NCI-H1694 (cell line): Measurements from ENCODE around the gene CIDEA.

ENCODE experiments used
- DNase-seq: peaks from one replicate; lab custom pipeline; 2025; lab: John Stamatoyannopoulos, UW

CIDEA gene

GRCh38 chr18:12274793-12275192 lies 20.6 kb downstream of the CIDEA start:
- DNase-seq, result no peak

GRCh38 chr18:12276736-12277554 lies 22.8 kb downstream of the CIDEA start:
- no peak for DNase-seq

GRCh38 chr18:12278215-12278671 lies 24.1 kb downstream of the CIDEA start:
- no peak for DNase-seq

DNA sequence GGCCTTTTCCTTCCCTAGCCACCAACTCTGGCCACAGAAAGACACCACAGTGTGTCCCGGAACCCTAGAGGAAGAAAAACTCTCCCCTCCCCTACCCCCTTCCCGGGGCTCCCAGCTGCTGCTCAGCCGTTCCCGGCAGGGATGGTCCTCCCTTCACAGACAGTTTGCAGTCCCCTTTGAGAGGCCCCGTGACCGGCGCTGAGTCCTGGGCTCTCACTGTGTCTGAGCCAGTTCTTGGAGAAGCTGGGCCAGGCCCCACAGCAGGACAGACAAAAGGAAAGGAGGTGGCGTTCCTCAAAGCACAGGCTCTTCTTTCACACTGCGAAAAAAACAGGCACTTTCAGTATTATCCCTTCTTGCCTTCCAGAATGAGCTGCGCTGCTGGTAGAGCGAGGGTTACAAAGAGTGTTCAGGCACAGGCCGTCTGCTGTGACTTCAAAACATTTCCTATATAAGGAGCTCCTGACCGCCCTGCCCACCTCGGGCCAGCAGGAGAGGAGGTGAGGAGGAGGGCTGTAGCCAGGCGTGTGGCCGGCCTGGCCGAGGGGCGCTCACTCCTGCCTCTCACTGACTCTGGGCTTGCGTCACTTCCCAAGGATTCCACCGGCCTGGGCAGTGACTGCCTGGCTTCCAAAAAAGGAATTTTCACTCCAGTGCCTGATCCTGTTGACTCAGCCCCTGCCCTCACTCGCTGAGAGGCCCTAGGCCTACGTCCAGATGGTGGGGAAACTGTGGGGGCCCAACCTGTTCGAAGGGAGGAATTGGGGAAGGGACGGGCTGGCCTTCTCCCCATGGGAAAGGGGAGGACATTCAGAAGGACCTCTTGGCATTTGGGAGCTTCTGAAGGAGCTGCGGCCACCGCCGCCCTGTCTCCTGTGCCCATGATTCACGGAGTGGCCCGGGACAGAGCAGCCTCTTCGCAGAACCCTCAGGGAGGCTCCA lies 24.9 kb downstream of the CIDEA start:
- DNase-seq, result no peak

GRCh38 chr18:12279781-12280531 lies 25.8 kb downstream of the CIDEA start:
- no peak for DNase-seq

DNA sequence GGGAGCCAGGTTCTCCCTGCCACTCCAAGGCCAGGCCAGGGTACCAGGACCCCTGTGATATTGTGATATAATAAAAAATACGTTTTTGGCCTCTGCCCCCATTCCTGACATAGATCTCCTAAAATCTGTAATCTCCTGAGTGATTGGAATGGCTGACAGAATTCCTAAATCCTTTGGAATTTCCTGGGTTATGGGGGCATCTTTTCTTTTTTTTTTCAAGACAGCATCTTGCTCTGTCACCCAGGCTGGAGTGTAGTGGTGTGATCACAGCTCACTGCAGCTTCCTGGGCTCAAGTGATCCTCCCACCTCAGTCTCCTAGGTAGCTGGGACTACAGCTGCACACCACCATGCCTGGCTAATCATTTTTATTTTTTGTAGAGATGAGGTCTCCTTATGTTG lies 27.7 kb downstream of the CIDEA start:
- no peak for DNase-seq

GRCh38 chr18:12282442-12283039 lies 28.4 kb downstream of the CIDEA start:
- DNase-seq, result no peak

DNA sequence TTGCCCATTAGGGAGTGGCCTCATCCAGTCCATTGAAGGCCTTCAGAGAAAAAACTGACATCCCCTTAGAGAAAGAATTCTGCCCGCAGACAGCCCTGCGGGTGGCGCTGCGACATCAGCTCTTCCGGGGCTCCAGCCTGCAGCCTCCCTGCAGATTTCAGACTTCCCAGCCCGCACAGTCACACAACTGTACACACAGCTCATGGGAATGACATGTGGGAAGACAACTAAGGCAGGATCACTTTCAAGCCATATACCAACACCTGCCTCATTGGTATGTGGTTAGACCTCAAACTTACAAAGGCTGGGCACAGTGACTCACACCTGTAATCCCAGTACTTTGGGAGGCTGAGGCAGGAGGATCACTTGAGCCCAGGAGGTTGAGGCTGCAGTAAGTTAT lies 29.1 kb downstream of the CIDEA start:
- DNase-seq, result no peak

- DNase-seq, result no peak
These were observed 29.5 kb downstream of the CIDEA start for GRCh38 chr18:12283666-12284065.

- no peak for DNase-seq
These were observed 33.0 kb downstream of the CIDEA start for GRCh38 chr18:12287131-12287681.

- DNase-seq, result no peak
These were observed 33.7 kb downstream of the CIDEA start for GRCh38 chr18:12287684-12288402.

DNA sequence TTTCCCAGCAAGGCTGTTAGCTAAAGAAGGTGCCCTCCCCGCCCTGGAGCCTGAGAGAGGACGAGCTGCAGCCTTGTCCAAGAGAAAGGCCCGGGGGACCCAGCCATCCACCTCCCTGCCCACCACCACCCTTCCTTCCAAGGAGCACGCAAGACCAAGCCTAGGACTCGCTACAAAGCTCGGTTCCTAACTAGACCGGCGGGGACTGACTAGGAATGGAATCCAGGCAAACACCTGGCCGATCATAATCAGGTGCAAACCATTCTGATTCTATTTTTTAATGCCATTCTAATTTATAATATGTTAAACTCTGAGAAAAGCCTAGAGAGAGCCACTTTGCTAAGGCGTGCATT lies 34.2 kb downstream of the CIDEA start:
- DNase-seq, result no peak

DNA sequence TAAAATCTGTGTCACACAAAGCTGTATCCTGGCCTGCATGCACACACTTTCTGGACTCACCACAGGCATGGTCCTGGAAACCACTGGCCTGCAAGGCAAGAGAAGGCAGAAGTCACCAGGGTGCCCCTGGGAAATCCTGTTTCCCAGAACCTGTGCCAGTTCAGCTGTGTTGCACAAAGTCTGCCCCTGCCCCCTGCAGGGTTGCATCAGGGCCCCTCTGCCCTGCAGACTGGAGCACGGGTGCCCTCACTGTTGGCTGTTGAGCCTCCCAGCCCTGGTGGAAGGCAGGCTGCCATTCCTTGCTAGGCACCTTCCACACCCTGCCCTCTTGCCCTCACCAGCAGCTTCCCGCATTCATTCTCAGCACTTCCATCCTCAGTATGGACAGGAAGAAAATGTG lies 35.9 kb downstream of the CIDEA start:
- no peak for DNase-seq

GRCh38 chr18:12291161-12291560 lies 37.0 kb downstream of the CIDEA start:
- no peak for DNase-seq

DNA sequence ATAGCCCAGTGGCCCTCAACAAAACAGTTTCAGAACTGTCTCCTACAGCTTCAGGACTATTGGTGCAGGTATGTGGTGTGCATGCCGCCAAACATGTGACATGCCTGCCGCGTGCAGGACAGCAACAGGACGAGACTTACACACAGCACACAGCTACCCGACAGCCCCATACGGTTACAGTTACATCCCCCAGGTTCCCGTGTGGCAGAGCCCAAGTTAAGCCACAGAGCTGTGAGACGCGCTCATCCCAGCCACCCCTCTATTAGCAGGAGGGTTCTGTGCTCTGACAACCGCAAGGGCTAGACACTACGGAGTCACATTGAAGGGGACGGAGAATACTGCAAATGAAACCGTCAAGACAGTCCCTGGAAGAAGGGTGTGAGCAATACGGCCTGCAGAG lies 37.5 kb downstream of the CIDEA start:
- no peak for DNase-seq

GRCh38 chr18:12293831-12294230 lies 39.7 kb downstream of the CIDEA start:
- DNase-seq, result no peak

- DNase-seq, result no peak
These were observed 41.4 kb downstream of the CIDEA start for GRCh38 chr18:12295389-12296086.

DNA sequence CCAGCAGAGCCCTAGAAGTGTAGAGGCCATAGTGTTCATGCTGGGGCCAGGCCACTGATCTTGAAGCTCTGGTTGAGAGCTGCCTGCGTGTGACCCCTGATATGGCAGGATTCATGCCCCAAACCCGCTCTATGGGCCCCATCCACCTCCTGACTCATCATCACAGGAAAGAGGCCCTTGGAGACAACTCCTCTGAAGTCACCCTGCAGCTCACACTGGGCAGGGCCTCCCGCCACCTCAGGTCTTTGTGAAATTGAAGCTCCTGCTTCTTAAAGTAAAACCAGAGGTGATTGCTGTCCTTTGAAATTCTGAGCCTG lies 41.9 kb downstream of the CIDEA start:
- DNase-seq, result no peak

- no peak for DNase-seq
These were observed 42.3 kb downstream of the CIDEA start for GRCh38 chr18:12296457-12296856.

DNA sequence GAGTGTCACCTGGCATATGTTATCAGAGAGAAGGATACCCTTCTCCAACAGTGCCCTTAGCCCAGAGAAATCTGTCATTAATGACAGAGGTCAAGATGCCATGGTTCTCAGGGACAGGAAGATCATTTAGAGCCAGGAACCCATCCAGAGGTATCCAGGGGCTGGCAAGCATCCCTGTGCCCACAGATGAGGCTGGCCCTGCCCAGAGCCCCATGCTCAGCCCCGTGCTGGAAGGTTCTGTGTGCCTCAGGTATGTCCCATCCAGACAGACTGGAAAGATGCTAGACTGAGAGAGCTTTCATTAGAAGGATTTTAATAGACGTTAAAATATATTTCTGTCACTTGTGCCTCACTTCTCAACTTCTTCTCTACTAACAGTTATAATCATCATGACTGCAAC lies 45.7 kb downstream of the CIDEA start:
- DNase-seq, result no peak
